Gastrocnemius medialis (tissue), 4 donors: ENCODE data around the gene PTPN13.

Experiments used
- CTCF ChIP-seq, 5 experiments: fragments of 450-650 bp in 3 of 5; fragments of 200-600 bp in 2 of 5; sonication (generic) in 2 of 5; IDR thresholded peaks in 4 of 5; conservative IDR thresholded peaks in 1 of 5; 1 replicate in 4 of 5; 2 replicates in 1 of 5; pipeline ENCODE4 v1.5.1; 2016 to 2019; ENCODE audit warnings: antibody characterized with exemption in 5 of 5, mild to moderate bottlenecking in 3 of 5, moderate library complexity in 3 of 5
- POLR2A ChIP-seq, 2 donors: fragments of 450-650 bp; IDR thresholded peaks; one replicate each; pipeline ENCODE4 v1.6.1; 2017; ENCODE audit warnings: antibody characterized with exemption in 2 of 2, mild to moderate bottlenecking in 2 of 2, moderate library complexity in 2 of 2

- no peak for TF ChIP-seq CTCF (IDR thresholded peaks at IDR 0.05 in 4 of 5, conservative IDR thresholded peaks at IDR 0.05 in 1 of 5)
- no peak for TF ChIP-seq POLR2A (IDR thresholded peaks at IDR 0.05)
These were observed 197.0 kb downstream of the PTPN13 start for GRCh38 chr4:86791126-86791525.
